Embryonic facial prominence (tissue), 1 donor: ENCODE measurements around the gene KCTD16.

ENCODE experiments used
- DNase-seq: peaks from one replicate; pipeline ENCODE4 v3.0.0-alpha.2; 2016; ENCODE audit errors: extremely low spot score

The KCTD16 gene

DNA sequence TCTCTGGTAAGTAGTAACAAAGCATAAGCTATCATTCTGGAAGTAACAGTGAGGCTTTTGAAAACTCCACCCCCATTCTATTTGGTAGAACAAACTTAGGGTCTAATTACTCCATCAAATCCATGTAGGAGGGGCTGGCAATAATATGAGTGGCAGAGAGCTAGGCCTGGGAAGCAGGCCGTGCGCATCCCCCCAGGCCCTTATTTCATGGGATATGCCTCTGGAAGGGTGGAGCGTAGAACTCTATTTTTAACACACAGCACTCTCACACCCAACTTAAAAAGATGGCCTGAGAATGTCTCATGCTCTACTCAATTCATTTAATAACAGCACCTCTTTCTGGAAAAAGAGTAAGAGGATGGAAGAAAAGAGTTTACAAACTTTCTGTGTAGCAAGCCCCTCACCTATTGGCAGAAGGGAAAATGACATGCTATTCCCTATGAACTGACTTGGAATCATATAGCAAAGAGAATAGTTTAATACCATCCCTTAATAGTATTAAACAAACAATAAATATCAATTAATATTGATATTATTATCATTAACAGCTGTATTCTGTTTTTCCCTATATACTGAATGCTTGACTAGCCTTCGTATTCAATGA lies 233.2 kb downstream of the KCTD16 start:
- no peak for DNase-seq

DNA sequence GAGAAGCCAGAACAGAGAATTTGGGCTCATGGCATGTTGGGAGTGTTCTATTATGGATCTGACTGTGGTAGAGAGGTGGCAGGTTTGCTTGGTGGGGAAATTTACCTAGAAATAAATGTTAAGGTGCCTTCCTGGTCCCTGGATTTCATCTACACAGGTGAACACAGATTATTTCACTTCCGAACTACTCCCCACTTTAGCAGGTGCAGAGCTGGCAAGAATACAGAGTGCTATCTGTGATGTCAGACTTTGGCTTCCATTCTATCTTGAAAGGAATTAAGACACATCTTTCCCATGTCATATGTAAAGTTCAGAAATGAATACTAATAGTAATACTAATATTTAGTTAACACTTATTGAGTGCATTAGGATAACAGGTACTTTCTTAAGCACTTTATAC lies 234.0 kb downstream of the KCTD16 start:
- no peak for DNase-seq

DNA sequence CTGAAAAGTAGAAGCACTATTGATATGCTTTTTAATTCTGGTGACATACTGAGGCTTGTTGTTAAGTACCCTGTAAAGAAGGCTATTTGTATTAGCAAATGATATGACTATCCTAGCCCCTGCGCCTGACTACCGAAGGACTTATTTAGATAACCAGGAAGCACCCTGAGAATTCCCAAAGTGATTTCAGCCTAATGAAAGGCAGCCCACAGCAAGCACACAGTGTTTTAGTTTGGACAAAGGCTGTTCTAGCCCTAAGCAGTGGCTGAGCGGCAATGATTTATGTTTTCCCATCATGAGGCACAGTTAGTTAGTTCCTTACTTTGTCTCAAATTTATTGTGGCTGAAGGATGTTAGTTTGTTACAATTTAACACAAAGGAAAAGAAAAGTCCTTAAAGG lies 235.3 kb downstream of the KCTD16 start:
- DNase-seq = no peak

DNA sequence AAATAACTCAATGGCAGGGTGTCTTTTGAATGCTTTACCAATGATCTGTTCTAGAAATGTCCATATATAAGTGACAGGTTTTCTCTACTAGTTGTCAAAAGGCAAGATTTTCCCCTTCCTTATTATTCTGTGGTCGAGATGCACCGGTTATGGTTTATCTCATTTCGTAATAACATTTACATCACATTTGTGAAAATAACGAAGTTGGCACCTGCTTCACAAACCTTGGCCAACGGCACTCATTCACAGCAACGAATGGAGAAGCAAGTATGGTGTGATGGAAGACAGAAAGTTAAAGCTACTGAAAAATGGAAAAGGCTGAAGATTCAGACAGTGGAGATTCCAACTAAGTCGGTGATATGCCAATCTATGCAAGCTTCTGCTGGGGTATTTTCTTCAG lies 235.8 kb downstream of the KCTD16 start:
- no peak for DNase-seq

DNA sequence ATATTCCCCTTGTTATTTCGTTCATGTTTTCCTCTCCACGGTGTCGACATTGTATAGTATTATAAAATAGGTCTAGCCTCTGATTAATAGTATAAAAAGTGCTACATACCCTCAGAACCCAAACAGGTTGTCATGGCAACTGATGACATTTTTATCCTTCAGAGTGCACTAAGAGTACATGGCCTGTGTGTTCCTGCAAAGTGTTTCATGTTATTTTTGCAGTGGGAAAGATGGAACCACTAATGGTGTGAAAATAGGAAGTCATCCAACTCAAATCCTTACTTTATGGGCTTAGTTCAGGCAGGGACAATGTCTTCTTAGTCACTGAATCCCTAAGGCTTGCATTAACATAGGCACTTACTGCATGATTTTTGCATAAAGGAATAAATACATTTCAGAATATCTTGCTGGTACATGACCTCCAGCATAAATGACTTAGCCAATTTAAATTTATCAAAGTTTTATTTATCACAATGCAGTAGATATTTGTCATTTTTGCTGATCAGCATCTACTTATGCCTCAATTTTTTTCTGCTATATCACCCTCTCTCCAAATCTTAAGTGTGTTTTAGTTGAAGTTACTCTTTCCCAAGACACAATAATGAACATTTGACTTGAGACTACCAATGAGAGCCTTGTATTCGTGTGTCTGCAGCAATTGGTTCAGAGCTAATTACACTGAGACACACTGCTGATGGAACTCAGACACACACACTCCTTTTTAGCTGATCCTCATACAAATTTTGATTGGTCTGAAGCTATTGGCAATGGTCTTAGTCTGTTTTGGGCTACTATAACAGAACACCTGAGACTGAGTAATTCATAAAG lies 243.7 kb downstream of the KCTD16 start:
- no peak for DNase-seq

DNA sequence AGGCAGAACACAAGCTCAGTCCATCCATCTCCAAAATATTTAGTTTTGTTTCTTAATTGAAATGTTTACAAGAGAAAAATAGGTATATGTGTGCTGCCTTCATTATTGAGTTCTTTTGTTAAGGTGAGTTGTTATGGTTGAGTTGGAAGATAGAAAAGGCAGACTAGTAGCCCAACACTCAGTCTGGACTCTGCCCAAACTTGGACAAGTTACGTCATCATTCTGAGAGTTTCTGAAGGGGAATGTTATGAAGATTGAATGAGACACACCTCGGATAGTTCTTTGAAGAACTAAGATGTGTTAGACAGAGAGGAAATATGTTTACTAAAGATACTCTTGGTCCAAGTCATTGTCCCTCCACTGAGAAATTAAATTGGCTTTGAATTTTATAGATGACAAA lies 245.5 kb downstream of the KCTD16 start:
- no peak for DNase-seq

DNA sequence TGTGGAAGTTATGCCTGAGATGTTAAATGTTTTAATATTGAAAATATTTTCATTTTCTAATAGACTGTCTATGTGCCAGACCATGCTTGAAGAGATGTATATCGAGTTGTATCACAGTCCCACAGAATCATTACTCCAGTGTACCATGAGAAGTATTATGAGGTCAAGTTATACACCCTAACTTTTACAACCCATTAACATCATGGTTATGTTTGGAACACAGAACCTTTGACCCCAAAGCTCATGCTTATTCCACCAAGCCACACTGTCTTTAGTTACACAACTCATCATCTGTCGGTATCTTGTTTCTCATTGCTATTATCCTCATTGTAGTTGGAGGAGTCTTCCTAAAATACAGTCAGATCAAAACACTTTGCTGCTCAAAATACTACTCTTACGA lies 248.0 kb downstream of the KCTD16 start:
- no peak for DNase-seq

DNA sequence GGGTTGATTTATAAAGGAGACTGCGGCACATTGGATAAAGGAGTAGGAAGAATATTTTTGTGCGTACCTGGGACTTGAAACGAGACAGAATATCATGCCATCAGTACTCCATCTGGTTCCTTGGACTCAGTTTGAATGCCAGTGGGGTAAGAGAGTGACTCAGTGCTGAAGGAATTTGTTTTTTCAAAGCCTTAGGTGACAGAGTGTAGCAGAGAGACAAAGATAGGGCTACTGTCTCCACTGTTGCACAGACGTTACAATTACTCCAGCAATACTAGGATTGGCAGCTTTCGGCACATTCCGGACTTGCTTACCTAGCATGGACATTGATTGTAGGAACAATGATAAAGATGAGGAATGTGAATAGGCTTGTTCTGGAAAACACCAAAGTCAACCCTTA lies 250.7 kb downstream of the KCTD16 start:
- no peak for DNase-seq

DNA sequence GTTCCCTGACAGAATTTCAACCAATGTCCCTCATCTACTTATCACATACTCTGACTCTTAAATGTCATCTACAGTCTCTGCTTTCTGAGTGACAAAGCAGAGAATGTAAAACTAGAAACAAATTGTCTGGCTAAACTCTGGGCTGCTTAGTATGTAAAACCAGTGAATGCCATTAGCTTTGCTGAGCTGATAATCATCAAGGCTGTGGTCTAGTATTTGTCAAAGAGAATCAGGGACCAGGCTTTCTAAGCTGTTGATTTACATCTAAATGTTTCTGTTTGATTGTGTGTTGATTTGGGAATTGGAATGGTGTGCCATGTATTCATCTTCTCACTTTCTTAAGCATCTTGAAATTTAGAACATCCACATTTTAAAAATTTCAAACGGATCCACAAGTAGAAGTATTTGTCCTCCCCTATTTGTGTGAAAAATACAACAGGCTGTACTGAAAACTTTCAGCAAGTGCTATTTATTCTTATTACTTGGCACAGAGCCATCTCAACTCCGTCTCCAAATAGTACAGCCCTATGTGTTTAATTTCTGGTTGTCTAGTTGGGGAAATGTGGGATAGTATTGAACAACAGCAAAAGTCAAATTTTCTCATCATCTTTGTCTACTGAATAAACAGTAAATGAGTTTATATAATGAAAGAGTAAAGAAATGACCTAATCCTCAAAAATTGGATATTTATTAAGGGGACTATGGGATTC lies 251.5 kb downstream of the KCTD16 start:
- no peak for DNase-seq

DNA sequence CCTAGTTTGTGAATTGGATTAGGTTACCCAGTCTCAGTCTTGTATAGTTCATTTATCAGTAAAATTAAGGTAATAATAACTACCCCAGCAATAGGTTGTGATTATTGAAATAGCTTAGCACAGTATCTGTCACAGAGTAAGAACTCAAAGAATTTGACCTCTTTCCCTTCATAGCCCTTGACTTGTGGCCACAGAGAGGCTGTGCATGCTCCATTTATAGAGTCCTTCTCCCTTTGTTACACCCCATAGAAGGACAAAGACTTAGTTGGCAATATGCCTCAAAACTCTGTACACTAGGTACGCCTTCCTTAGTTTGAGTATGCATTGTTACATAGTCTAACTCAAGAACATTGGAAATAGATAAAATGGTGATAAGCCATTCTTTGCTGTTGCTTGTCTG lies 257.2 kb downstream of the KCTD16 start:
- DNase-seq = no peak

DNA sequence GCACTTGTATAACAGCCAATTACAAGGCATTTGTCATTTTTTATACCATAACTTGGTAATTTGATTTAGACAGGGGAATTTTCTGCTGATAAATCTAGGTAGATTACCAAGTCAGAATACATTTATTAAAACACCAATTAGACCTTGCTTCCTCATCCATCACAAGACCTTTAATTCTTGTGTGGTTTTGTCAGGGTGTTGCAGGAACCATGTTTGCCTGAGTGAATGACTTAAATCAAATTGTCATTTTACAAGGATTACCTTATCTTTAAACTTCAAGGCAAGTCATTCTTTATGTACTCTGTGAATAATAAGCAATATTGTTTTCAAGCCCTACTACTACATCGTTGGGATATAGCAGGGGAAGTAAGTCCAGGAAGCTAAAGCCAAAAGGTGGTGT lies 257.7 kb downstream of the KCTD16 start:
- DNase-seq = no peak

DNA sequence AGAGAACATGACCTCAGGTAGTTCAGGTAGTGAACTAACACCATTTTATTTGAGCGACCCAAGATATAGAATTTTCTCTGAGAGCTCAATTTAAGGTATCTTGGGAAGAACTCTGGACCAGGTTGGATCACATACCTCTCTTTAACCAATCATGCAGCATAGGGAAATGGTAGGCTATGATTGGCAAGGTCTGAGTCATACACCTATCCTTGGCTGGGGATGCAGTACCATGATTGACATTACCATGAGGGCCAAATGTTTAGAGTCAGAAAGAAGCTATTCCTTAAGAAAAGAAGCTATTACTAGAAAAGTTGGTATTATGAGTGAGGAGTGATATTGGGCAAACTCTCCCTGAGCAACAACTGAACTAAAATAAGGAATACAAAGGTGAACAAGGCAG lies 258.7 kb downstream of the KCTD16 start:
- no peak for DNase-seq

DNA sequence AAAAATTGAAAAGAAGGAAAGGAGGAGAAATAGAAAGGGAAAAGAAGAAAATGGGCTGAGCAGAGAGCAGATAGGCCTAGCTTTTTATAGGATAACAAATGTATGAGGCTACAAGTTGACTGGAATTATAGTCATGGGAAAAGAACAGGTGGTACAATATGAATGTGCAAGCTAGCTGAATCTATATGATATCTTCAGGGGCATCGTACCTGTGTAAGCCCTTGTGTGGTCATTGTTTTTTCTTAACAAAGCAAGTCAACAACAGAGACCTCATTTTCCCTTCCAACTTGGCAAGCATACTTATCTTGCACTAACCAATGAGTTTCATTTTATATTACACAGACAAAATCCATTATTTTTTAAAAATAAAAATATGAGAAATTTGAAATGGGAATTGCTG lies 259.2 kb downstream of the KCTD16 start:
- DNase-seq = no peak

DNA sequence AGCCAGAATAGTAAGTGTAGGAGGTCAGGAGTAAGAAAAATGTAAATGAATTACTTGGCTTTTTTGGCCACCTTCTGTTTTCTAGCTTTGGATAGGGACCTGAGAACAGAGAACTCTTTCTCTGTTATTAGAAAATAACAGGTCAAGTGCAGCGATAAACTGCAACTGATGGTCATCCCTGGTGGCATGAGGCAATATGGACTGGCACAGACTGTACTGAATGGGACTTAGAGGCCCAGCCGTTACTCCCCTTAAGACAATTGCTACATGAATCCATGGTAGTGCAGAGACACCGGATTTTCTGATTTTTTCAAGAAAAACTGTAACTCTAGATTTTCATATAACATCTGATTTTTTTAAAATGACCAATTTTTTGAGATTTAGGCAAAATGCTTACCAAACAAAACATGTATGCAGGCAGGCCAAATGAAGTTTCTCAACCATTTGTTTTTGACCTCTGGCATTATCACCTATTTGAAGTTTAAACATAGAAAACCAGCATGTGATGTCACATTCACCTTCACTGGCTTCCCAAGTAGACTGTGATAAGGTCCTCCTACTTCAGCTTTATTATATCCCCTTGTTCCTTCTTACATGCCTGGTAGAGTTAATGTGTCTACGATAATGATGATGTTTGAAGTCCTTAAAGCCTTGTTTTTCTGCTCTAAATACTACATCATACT lies 262.6 kb downstream of the KCTD16 start:
- no peak for DNase-seq

DNA sequence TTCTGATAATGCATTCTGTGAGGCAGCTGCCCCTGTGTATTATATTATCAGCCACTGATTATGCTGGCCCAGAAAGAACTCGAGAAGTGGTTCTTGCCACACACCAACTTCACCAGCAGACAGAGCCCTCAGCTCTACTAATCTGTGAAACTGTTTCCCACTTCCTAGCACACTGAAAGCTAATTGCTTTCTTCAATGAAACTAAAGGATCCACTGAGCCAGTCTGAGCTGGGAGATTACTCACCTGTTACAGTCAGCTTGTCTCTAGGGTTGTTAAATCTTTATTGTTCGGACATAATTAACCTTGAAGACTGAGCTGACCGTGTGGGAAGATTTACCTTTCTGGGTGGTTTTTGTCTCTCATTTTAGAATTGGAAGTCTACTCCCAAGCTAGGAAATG lies 263.2 kb downstream of the KCTD16 start:
- DNase-seq = no peak

DNA sequence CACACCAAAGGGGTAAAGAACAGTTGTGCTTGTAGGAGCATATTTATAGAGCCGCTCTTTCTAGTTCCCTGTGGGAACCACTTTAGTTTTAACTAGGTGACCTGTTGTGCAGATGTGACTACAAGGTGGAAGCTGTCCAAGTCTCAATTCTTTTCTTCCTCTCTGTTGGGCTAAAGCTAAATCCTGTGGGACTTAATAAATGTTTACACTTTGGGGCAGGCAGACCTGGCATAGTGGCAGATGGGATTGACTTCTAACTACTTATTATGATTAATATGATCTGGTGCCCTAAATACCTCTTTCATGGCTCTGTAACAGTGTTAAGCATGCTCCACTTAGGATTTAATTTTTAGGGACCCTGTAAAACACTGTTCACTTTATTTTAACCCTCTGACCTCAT lies 265.3 kb downstream of the KCTD16 start:
- no peak for DNase-seq

DNA sequence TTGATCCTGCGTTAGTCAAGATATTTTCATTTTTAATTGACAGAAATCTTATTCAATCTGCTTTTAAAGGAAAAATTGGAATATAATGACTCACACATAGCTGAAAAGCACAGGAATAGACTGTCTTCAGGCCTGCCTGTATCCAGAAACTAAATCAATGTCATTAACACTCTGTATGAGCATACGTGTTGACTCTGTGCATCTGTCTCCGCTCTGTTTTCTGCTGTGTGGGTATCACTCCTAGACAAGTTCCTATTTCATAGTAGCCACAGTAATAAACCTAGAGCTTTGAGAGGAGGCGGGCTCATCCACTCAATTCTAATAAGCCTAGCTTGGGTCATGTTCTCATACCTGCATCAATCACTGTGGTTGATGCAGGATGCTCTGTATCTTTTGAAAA lies 267.6 kb downstream of the KCTD16 start:
- DNase-seq = no peak

DNA sequence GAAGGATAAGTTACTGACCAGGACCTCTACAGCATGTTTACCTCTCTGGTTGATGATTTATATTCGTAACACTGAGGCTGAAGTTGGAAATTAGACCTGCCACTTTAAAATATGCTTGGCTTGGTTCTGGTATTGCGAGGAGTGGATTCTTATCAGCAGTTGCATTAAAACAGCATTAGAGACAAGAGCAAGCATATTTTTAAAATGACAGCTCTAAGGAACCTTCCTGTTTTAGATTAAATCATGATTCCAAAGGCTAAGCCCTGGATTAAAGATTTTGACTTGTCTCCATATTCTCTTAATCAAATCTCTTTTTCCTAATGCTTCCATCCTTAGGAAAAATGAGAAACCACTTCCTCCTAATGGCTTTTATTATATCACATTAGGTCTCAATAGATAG lies 277.8 kb downstream of the KCTD16 start:
- no peak for DNase-seq

DNA sequence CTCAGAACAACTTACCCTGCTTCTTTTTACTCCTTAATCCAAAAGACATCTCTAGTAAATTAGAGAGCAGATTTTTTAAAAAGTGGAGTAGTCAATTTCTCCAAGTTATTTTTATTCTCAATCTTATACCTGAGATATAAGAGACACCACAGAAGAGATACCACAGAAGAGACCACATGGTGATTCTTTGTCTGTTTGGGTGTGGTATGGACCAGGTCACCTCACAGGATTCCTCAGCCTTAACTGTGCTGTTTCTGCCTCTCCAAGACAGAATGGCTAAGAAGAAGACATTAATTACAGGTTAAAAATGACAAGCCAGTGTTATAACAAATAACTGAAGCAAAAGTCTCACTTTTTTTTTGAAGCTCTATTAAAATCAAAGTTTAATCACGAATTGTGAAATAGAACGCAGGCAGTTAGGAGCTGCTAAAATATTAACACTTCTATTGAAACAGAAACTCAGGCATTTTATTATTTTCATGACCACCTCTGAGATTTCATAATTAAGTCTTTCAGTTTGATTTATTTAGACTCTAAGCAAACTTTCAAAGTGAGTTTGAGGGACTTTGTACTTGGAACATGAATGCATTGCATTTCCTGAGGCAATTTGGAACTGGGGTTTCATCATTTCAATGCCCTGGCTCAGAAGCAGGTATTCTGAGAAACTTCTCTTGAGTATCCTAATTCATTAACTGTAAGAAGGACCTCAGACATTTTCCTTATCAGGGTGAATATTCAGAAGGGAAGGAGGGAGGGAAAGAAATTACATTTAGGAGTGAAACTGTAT lies 280.7 kb downstream of the KCTD16 start:
- no peak for DNase-seq

DNA sequence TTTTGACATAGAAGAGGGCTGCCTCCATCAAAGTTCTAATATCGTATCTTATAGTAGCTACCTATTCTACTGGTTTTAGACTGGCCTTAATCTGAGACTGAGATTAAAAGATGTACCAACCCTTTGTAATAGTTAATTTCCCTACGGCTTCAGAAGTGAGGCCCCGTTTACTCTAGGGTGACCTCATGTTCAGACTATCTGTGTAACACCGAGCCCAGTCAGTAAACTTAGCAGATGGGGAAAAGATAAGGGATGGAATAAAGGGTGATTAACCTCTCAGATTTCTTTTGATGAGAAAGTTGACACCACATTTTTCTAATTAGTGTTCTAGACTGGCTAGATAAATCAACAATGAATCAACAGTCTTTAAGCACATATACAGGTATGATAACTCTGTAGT lies 283.1 kb downstream of the KCTD16 start:
- DNase-seq = no peak

DNA sequence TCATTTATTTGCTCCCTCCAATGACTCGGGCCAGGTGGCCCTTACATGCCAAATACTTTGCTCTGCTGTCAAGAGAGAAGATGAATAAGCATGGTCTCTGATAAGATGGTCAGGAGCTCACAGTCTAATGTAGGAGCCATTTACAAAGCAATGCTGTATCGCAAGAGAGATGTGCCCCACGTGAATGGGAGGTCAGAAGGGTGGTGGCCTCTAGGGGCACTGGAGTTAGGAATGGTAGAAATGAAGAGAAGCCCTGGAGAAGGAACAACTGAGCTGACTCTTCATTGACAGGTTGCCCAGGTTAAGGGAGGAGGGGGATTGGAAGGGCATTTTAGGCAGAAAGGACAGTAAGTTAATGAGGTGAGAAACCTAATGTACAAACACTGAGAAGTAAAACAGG lies 286.5 kb downstream of the KCTD16 start:
- DNase-seq = no peak

DNA sequence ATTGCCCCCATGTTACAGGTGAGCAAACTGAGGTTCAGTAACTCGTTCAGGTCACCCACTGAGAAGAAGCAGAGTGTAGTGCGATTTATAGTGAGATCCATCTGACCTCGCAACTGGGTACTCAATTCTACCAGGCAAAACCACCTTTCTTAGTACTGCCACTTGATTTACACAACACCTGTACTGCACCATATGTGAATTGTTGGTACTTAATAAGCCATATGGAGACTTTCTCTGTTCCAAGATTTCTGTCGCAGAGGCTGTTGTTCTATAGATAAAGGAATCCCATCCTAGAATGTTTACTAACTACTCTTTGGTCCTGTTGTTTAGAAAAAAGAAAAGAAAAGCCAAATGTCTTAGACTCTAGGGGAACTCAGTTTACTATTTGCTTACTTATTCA lies 287.5 kb downstream of the KCTD16 start:
- no peak for DNase-seq
